Measurements from ENCODE around the gene LGALS4.

DNA sequence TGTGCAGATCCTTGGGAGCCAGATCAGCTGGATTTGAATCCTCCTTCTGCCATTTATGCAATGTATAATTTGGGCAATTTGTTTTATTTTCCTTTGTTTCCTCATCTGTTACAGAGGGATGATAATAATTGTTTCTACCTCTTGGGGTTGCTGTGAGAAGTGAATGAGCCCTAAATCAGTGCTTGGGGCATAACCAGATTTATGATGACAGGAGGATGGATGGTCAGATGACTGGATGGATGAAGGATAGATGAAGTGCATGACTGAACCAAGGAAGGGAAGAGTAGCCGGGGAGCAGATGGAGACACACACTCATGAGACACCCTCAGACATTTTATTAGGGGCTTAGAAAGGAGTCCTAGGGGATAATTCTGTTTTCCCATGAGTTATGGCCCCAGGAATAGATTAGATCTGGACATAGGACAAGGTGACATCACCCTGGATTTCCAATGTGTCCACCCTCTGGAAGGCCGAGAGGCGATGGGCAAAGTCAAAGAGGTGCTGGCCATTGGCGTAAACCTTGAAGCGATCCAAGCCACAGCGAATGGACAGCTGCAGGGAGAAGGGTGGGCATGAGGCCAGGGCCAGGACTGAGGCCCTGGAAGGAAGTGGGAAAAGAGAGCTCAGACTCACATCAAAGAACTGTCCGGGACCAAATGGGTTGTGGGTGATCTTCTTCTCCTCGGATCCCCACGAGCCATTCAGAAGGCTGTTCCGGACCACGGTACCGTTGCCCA, 11.2 kb downstream of the LGALS4 start:
- TF ChIP-seq EZH2 (IDR thresholded peaks at IDR 0.05; ENCODE audit: insufficient read depth, poor library complexity, severe bottlenecking), result no peak
- no peak for TF ChIP-seq EZH2phosphoT487 (IDR thresholded peaks at IDR 0.05; ENCODE audit: insufficient read depth, low read depth)
